Esophagus squamous epithelium (tissue), 5 donors: ENCODE data around the gene DENND5B. TPM values are rescaled to one million over a fixed set of nuclear protein-coding genes. Genes with fewer than 3 reads are reported as not detected.

ENCODE experiments used
- DNase-seq: peaks from one replicate; lab custom pipeline; 2025; lab: John Stamatoyannopoulos, UW
- H3K27ac ChIP-seq, 4 donors: fragments of 200-600 bp; sonication (generic); one replicate each; pipeline ENCODE4 v1.5.1; 2016 to 2019; ENCODE audit warnings: mild to moderate bottlenecking in 1 of 4
- H3K27me3 ChIP-seq, 4 donors: fragments of 200-600 bp; sonication (generic); 1 replicate in 3 of 4; 2 replicates in 1 of 4; pipeline versions ENCODE4 v1.5.1 to v1.6.0; 2017 to 2021; ENCODE audit warnings: antibody characterized with exemption in 1 of 4
- H3K36me3 ChIP-seq, 3 donors: fragments of 200-600 bp; sonication (generic); one replicate each; pipeline ENCODE4 v1.5.1; 2016 to 2019
- H3K4me1 ChIP-seq, 3 donors: fragments of 200-600 bp; sonication (generic); one replicate each; pipeline ENCODE4 v1.5.1; 2017 to 2019
- H3K4me3 ChIP-seq, 4 donors: fragments of 200-600 bp; sonication (generic); 1 replicate in 3 of 4; 2 replicates in 1 of 4; pipeline ENCODE4 v1.5.1; 2016 to 2019; ENCODE audit warnings: mild to moderate bottlenecking in 2 of 4, moderate library complexity in 1 of 4
- H3K9me3 ChIP-seq, 3 donors: fragments of 200-600 bp; sonication (generic); one replicate each; pipeline ENCODE4 v1.5.1; 2016 to 2019
- CTCF ChIP-seq, 6 experiments: fragments of 450-650 bp in 4 of 6; fragments of 200-600 bp in 2 of 6; sonication (generic) in 2 of 6; IDR thresholded peaks; one replicate each; pipeline ENCODE4 v1.5.1; 2016 to 2019; ENCODE audit warnings: antibody characterized with exemption in 6 of 6, mild to moderate bottlenecking in 4 of 6, moderate library complexity in 4 of 6
- POLR2A ChIP-seq, 4 donors: fragments of 450-650 bp; IDR thresholded peaks; one replicate each; pipeline ENCODE4 v1.6.1; 2017; ENCODE audit warnings: antibody characterized with exemption in 4 of 4, mild to moderate bottlenecking in 4 of 4, moderate library complexity in 3 of 4
- WGBS, 2 donors: methylation state at CpG; one replicate each; pipeline ENCODE4 v1.1.5; 2018; 5-methylcytosine and 5-hydroxymethylcytosine counted together
- intact Hi-C: fragments of 100-400 bp; cut with DNase I; formaldehyde crosslinking; loops from one replicate; pipeline ENCODE4 v1.15.0; 2022
- total RNA-seq, 4 donors: library from RNA; depleted of rRNA; stranded (reverse); fragments of >200 nt; gene quantifications; one replicate each; pipeline ENCODE4 v1.1.0, GENCODE V29; 2016
- donor health status: DM: yes; HTN: yes; CAD: no.

The DENND5B gene
- total RNA-seq, 4 donors from 2014 or later: 0.38 to 5.3 (median 1.5) TPM

- Histone ChIP-seq H3K4me3 (no peak overlapping the region), H3K27ac (no peak overlapping the region), H3K4me1 (no peaks in the 10 kb centered on the region), H3K27me3 (no peaks in the 10 kb centered on the region), H3K9me3 (peaks cover 0 to 11% (median 9%) of the 10 kb centered on the region in 3 donors), H3K36me3 (no peaks in the 10 kb centered on the region)
- no peak for DNase-seq
- intact Hi-C loops: no loop called here
- TF ChIP-seq POLR2A (IDR thresholded peaks at IDR 0.05) (no peak), CTCF (IDR thresholded peaks at IDR 0.05) (no peak)
- WGBS, 2 donors: 61 to 85% methylated on average over 3 of the region's 3 CpGs
These were observed 12.6 kb upstream of the DENND5B start for GRCh38 chr12:31603546-31604009.

- Histone ChIP-seq H3K27ac (no peak overlapping the region), H3K4me3 (no peak overlapping the region), H3K36me3 (no peaks in the 10 kb centered on the region), H3K4me1 (no peaks in the 10 kb centered on the region), H3K9me3 (no peaks in the 10 kb centered on the region), H3K27me3 (no peaks in the 10 kb centered on the region)
- DNase-seq: no peak
- no peak for TF ChIP-seq POLR2A (IDR thresholded peaks at IDR 0.05)
- TF ChIP-seq CTCF (IDR thresholded peaks at IDR 0.05): no peak
- 79% methylated on average over 4 of the region's 4 CpGs for WGBS, 2 donors
- intact Hi-C loops: no loop called here
These were observed 9.8 kb upstream of the DENND5B start for GRCh38 chr12:31600750-31601149.

- WGBS, 2 donors: 84 to 85% methylated on average over 5 of the region's 5 CpGs
- TF ChIP-seq POLR2A (IDR thresholded peaks at IDR 0.05) (no peak), CTCF (IDR thresholded peaks at IDR 0.05) (no peak)
- intact Hi-C loops: no loop called here
- Histone ChIP-seq H3K27me3 (no peaks in the 10 kb centered on the region), H3K9me3 (no peaks in the 10 kb centered on the region), H3K4me1 (no peaks in the 10 kb centered on the region), H3K36me3 (no peaks in the 10 kb centered on the region), H3K4me3 (no peak overlapping the region), H3K27ac (no peak overlapping the region)
- DNase-seq: no peak
These were observed 9.3 kb upstream of the DENND5B start for GRCh38 chr12:31600252-31600651.

GRCh38 chr12:31599053-31599452 is 8.1 kb upstream of the DENND5B start:
- DNase-seq: no peak
- no peak overlapping the region for H3K4me3 ChIP-seq
- TF ChIP-seq CTCF (IDR thresholded peaks at IDR 0.05) (no peak), POLR2A (IDR thresholded peaks at IDR 0.05) (no peak)
- intact Hi-C loops: no loop called here
- no peaks in the 10 kb centered on the region for H3K27me3 ChIP-seq
- 76 to 85% methylated on average over 4 of the region's 4 CpGs for WGBS, 2 donors
- H3K4me1 ChIP-seq: no peaks in the 10 kb centered on the region
- H3K27ac ChIP-seq: no peak overlapping the region
- no peaks in the 10 kb centered on the region for H3K9me3 ChIP-seq
- H3K36me3 ChIP-seq: no peaks in the 10 kb centered on the region

- Histone ChIP-seq H3K36me3 (no peaks in the 10 kb centered on the region), H3K27ac (no peak overlapping the region), H3K4me3 (no peak overlapping the region), H3K4me1 (no peaks in the 10 kb centered on the region), H3K9me3 (no peaks in the 10 kb centered on the region), H3K27me3 (peaks cover 0 to 2% (median 0%) of the 10 kb centered on the region in 4 donors)
- no peak for DNase-seq
- 76 to 86% methylated on average over 7 to 8 of the region's 8 CpGs for WGBS, 2 donors
- no peak for TF ChIP-seq CTCF (IDR thresholded peaks at IDR 0.05)
- no peak for TF ChIP-seq POLR2A (IDR thresholded peaks at IDR 0.05)
- intact Hi-C loops: no loop called here
These were observed 6.1 kb upstream of the DENND5B start for GRCh38 chr12:31597066-31597465.
